ENCODE results near the gene F11R.
A peak's percentile ranks its signal among the peaks of the same experiment; 100 is the strongest.
"Not testable (repeated sequence)": the region's sequence is repeated elsewhere in the genome, so short reads cannot be mapped to it uniquely, and the experiment has no call there.

F11R gene

GRCh38 chr1:161020509-161021164 is at the start of gene F11R:
TSS of gene F11R (minus strand) at chr1:161021152. CDS start at chr1:161021073, 79 bp downstream.
- H3K4me3 ChIP-seq (replicated peaks; ENCODE audit: low read depth, low read length): peak within 1 kb of the TSS; percentile 96
- peak; percentile 63 for DNase-seq (ENCODE audit: low read depth)
- peak; percentile 27 for TF ChIP-seq CTCF (IDR thresholded peaks at IDR 0.05; ENCODE audit: low read length, missing control alignments)

GRCh38 chr1:161069731-161070270 is 48.8 kb upstream of the F11R start, which contains the start of gene ARHGAP30:
TSS of gene ARHGAP30 (minus strand) at chr1:161069891. CDS start at chr1:161069624, 267 bp downstream.
- DNase-seq (ENCODE audit: low read depth): no peak
- H3K4me3 ChIP-seq (replicated peaks; ENCODE audit: low read depth, low read length): no peak within 1 kb of the TSS
- TF ChIP-seq CTCF (IDR thresholded peaks at IDR 0.05; ENCODE audit: low read length, missing control alignments): no peak

GRCh38 chr1:161069241-161069640 is 48.3 kb upstream of the F11R start:
- TF ChIP-seq CTCF (IDR thresholded peaks at IDR 0.05; ENCODE audit: low read length, missing control alignments): no peak
- H3K4me3 ChIP-seq (replicated peaks; ENCODE audit: low read depth, low read length): no peak overlapping the region
- no peak for DNase-seq (ENCODE audit: low read depth)

- TF ChIP-seq CTCF (IDR thresholded peaks at IDR 0.05; ENCODE audit: low read length, missing control alignments): no peak
- DNase-seq (ENCODE audit: low read depth): no peak
- no peak overlapping the region for H3K4me3 ChIP-seq (replicated peaks; ENCODE audit: low read depth, low read length)
These were observed 47.6 kb upstream of the F11R start for GRCh38 chr1:161068306-161069234.

- no peak for DNase-seq (ENCODE audit: low read depth)
- H3K4me3 ChIP-seq (replicated peaks; ENCODE audit: low read depth, low read length): no peak overlapping the region
- TF ChIP-seq CTCF (IDR thresholded peaks at IDR 0.05; ENCODE audit: low read length, missing control alignments): no peak
These were observed 45.7 kb upstream of the F11R start for GRCh38 chr1:161066694-161067093.

GRCh38 chr1:161065681-161066080 is 44.7 kb upstream of the F11R start:
- not testable (repeated sequence) for DNase-seq (ENCODE audit: low read depth); H3K4me3 ChIP-seq (replicated peaks; ENCODE audit: low read depth, low read length)

GRCh38 chr1:161063936-161064335 is 43.0 kb upstream of the F11R start:
- not testable (repeated sequence) for H3K4me3 ChIP-seq (replicated peaks; ENCODE audit: low read depth, low read length); DNase-seq (ENCODE audit: low read depth)

Measured in fibroblast of pulmonary artery (primary cell).